PC-9 (cell line): ENCODE results near the gene BCL11B. TPM values are rescaled to one million over a fixed set of nuclear protein-coding genes. Genes with fewer than 3 reads are reported as not detected.

Experiments used
- BruUV-seq: library from RNA; stranded (reverse); fragments of 400-500 nt; replicated peaks from 2 replicates; lab custom pipeline; 2021; lab: Mats Ljungman, UMichigan
- CTCF ChIA-PET: fragments of 300-600 bp; sonication (Branson Sonifier 250); formaldehyde crosslinking; loops from one replicate; lab custom pipeline; 2022; ENCODE audit warnings: antibody characterized with exemption; lab: Charles Lee
- POLR2A ChIA-PET: fragments of 300-600 bp; sonication (Branson Sonifier 250); formaldehyde crosslinking; loops from one replicate; lab custom pipeline; 2022; ENCODE audit warnings: antibody characterized with exemption; ENCODE audit not compliant: unreplicated experiment; lab: Charles Lee
- DNase-seq, 2 experiments: peaks; one replicate each; pipeline versions ENCODE4 v3.0.0 to v3.0.0-alpha.2; 2015 to 2022; ENCODE audit warnings: mixed read lengths in 1 of 2
- H2AFZ ChIP-seq: fragments of 200-600 bp; sonication (generic); 2 replicates; pipeline ENCODE4 v1.8.1; 2017; ENCODE audit warnings: antibody characterized with exemption
- H3F3A ChIP-seq: fragments of 200-600 bp; sonication (generic); 2 replicates; pipeline ENCODE4 v1.8.1; 2017; ENCODE audit warnings: antibody characterized with exemption, mild to moderate bottlenecking, low read depth; ENCODE audit not compliant: insufficient read depth
- H3K27ac ChIP-seq: fragments of 200-600 bp; sonication (generic); 2 replicates; pipeline ENCODE4 v1.6.1; 2016; ENCODE audit warnings: mixed run types
- H3K27me3 ChIP-seq: fragments of 200-600 bp; sonication (generic); 2 replicates; pipeline ENCODE4 v1.6.1; 2016; ENCODE audit warnings: low read depth, mixed run types; ENCODE audit not compliant: insufficient read depth
- H3K36me3 ChIP-seq: fragments of 200-600 bp; sonication (generic); 2 replicates; pipeline ENCODE4 v1.6.1; 2016; ENCODE audit warnings: low read depth, mixed run types
- H3K4me1 ChIP-seq: fragments of 200-600 bp; sonication (generic); replicated peaks from 2 replicates; pipeline ENCODE4 v1.6.1; 2016; ENCODE audit warnings: mixed run types; ENCODE audit not compliant: insufficient read depth
- H3K4me2 ChIP-seq: fragments of 200-600 bp; sonication (generic); 2 replicates; pipeline ENCODE4 v1.6.1; 2017; ENCODE audit warnings: mixed run types
- H3K4me3 ChIP-seq: fragments of 200-600 bp; sonication (generic); 2 replicates; pipeline ENCODE4 v1.6.1; 2016; ENCODE audit warnings: mixed run types
- H3K79me2 ChIP-seq: fragments of 200-600 bp; sonication (generic); 2 replicates; pipeline ENCODE4 v1.6.1; 2017; ENCODE audit warnings: low read depth, mixed run types
- H3K9me2 ChIP-seq: fragments of 200-600 bp; sonication (generic); 2 replicates; pipeline ENCODE4 v1.8.1; 2017; ENCODE audit warnings: mild to moderate bottlenecking; ENCODE audit not compliant: insufficient read depth
- H3K9me3 ChIP-seq: fragments of 200-600 bp; sonication (generic); 2 replicates; pipeline ENCODE4 v1.8.1; 2016; ENCODE audit warnings: low read depth; ENCODE audit not compliant: insufficient read depth
- H4K20me1 ChIP-seq: fragments of 200-600 bp; sonication (generic); 2 replicates; pipeline ENCODE4 v1.8.1; 2017; ENCODE audit not compliant: insufficient read depth
- EZH2 ChIP-seq: fragments of 200-600 bp; sonication (generic); IDR thresholded peaks from 2 replicates; pipeline ENCODE4 v1.8.0; 2017; ENCODE audit warnings: antibody characterized with exemption, low read depth
- intact Hi-C: fragments of 100-400 bp; cut with micrococcal nuclease; formaldehyde crosslinking; loops from one replicate; pipeline ENCODE4 v1.10.0; 2022; ENCODE audit not compliant: unreplicated experiment
- total RNA-seq: library from RNA; stranded (reverse); gene quantifications from 2 replicates; pipeline ENCODE4 v1.2.3, GENCODE V29; 2021
- TF ChIP-seq, protein P1 (sequence below): fragments of 200-600 bp; sonication (generic); conservative IDR thresholded peaks from 2 replicates; pipeline ENCODE4 v1.6.1; 2017; ENCODE audit warnings: mixed run types, antibody characterized with exemption, mild to moderate bottlenecking, moderate library complexity

The BCL11B gene
- total RNA-seq, 1 experiment from 2014 or later, result not detected

DNA sequence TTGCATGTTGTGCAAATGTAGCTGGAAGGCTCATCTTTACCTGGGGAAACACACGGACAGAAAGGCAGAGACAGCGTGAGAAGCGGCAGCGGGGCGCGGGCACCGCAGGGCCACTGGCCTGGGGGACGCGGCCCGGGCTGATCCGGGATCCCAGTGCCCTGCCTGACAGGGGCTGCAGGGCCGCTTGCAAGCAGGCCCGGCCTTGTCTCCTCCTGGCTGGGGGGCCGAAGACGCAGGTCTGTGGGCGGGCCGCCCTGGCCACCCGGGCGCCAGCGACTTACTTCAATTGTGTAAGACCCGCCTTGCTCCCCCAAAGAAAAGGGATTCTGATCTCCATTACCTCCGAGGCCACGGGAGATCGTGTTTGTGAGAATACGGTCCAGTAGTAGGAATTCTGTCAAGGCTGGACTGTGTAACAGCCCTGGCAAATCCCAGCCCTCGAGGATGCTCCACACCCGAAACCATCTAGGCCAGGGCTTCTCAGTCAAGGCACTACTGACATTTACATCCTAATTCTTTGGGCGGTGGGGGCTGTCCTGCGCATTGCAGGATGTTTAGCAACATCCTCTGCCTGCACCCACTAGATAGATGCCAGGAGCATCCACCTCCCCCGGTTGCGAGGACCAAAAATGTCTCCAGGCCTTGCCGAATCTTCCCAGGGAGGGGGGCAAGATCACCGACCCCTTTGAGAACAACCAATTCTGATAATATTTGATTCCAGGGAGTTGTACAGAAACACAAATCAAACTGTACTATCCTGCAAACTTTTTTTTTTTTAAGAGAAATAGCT, 95.6 kb downstream of the BCL11B start:
- no TSS peak for BruUV-seq
- no peak overlapping the region for H3K27ac ChIP-seq
- ChIA-PET POLR2A (no interaction called here), CTCF (no interaction called here)
- H2AFZ ChIP-seq, result no peak overlapping the region
- no peaks in the 10 kb centered on the region for H3K9me2 ChIP-seq
- DNase-seq, result no peak
- no peaks in the 10 kb centered on the region for H3K9me3 ChIP-seq
- H3K36me3 ChIP-seq, result no peaks in the 10 kb centered on the region
- H3K27me3 ChIP-seq, result peaks cover 41% of the 10 kb centered on the region
- intact Hi-C loops, result no loop called here
- no peaks in the 10 kb centered on the region for H3F3A ChIP-seq
- TF ChIP-seq, protein P1, sequence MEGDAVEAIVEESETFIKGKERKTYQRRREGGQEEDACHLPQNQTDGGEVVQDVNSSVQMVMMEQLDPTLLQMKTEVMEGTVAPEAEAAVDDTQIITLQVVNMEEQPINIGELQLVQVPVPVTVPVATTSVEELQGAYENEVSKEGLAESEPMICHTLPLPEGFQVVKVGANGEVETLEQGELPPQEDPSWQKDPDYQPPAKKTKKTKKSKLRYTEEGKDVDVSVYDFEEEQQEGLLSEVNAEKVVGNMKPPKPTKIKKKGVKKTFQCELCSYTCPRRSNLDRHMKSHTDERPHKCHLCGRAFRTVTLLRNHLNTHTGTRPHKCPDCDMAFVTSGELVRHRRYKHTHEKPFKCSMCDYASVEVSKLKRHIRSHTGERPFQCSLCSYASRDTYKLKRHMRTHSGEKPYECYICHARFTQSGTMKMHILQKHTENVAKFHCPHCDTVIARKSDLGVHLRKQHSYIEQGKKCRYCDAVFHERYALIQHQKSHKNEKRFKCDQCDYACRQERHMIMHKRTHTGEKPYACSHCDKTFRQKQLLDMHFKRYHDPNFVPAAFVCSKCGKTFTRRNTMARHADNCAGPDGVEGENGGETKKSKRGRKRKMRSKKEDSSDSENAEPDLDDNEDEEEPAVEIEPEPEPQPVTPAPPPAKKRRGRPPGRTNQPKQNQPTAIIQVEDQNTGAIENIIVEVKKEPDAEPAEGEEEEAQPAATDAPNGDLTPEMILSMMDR, result no peak
- no peak for TF ChIP-seq EZH2
- H3K79me2 ChIP-seq, result no peaks in the 10 kb centered on the region
- H4K20me1 ChIP-seq, result no peaks in the 10 kb centered on the region
- H3K4me3 ChIP-seq, result no peak overlapping the region
- H3K4me1 ChIP-seq, result no peaks in the 10 kb centered on the region
- H3K4me2 ChIP-seq, result no peak overlapping the region

GRCh38 chr14:99175331-99176155, 96.5 kb downstream of the BCL11B start:
- Histone ChIP-seq H3K27me3 (peaks cover 41% of the 10 kb centered on the region), H3K79me2 (no peaks in the 10 kb centered on the region), H3K9me3 (no peaks in the 10 kb centered on the region), H3F3A (no peaks in the 10 kb centered on the region), H3K4me2 (no peak overlapping the region), H3K36me3 (no peaks in the 10 kb centered on the region), H2AFZ (no peak overlapping the region), H3K9me2 (no peaks in the 10 kb centered on the region), H3K4me3 (no peak overlapping the region), H4K20me1 (no peaks in the 10 kb centered on the region), H3K4me1 (no peaks in the 10 kb centered on the region), H3K27ac (no peak overlapping the region)
- BruUV-seq, result no TSS peak
- intact Hi-C loops, result no loop called here
- DNase-seq, result no peak
- TF ChIP-seq EZH2, result no peak
- TF ChIP-seq, protein P1, result no peak
- ChIA-PET CTCF (no interaction called here), POLR2A (no interaction called here)

GRCh38 chr14:99174770-99175319, 97.2 kb downstream of the BCL11B start:
- POLR2A ChIA-PET, result no interaction called here
- H3K4me3 ChIP-seq, result no peak overlapping the region
- H2AFZ ChIP-seq, result no peak overlapping the region
- no peaks in the 10 kb centered on the region for H3K79me2 ChIP-seq
- CTCF ChIA-PET, result no interaction called here
- H3K9me3 ChIP-seq, result no peaks in the 10 kb centered on the region
- H3K4me1 ChIP-seq, result no peaks in the 10 kb centered on the region
- no peak overlapping the region for H3K27ac ChIP-seq
- H3K4me2 ChIP-seq, result no peak overlapping the region
- no peak for TF ChIP-seq EZH2
- TF ChIP-seq, protein P1, result no peak
- intact Hi-C loops, result no loop called here
- BruUV-seq, result no TSS peak
- no peaks in the 10 kb centered on the region for H3K9me2 ChIP-seq
- no peak for DNase-seq
- H3F3A ChIP-seq, result no peaks in the 10 kb centered on the region
- no peaks in the 10 kb centered on the region for H3K36me3 ChIP-seq
- peaks cover 41% of the 10 kb centered on the region for H3K27me3 ChIP-seq
- no peaks in the 10 kb centered on the region for H4K20me1 ChIP-seq
